ENCODE measurements around the gene FMN1. TPM values are rescaled to one million over a fixed set of nuclear protein-coding genes. Genes with fewer than 3 reads are reported as not detected.

FMN1 gene
- total and polyA plus RNA-seq, 7 donors = 3.0 to 19.9 (median 6.7) TPM

GRCh38 chr15:32818758-32819447 lies 375.6 kb downstream of the FMN1 start:
- intact Hi-C loops (cut with DNase I) = no loop called here
- Histone ChIP-seq H3K4me3 (no peak overlapping the region), H3K4me1 (peaks cover 0 to 10% (median 0%) of the 10 kb centered on the region in 4 donors), H3K36me3 (no peaks in the 10 kb centered on the region), H3K9me3 (no peaks in the 10 kb centered on the region), H3K27me3 (no peaks in the 10 kb centered on the region), H3K27ac (no peak overlapping the region)
- no peak for TF ChIP-seq EP300 (IDR thresholded peaks at IDR 0.05)
- TF ChIP-seq POLR2AphosphoS5 (IDR thresholded peaks at IDR 0.05) = no peak
- no peak for TF ChIP-seq POLR2A (IDR thresholded peaks at IDR 0.05)
- no peak for TF ChIP-seq CTCF (IDR thresholded peaks at IDR 0.05)
- DNase-seq = no peak
- 71 to 86% methylated on average over 11 of the region's 11 CpGs for WGBS, 2 donors

- no peak for TF ChIP-seq POLR2A (IDR thresholded peaks at IDR 0.05)
- TF ChIP-seq CTCF (IDR thresholded peaks at IDR 0.05) = no peak
- no peak for TF ChIP-seq EP300 (IDR thresholded peaks at IDR 0.05)
- TF ChIP-seq POLR2AphosphoS5 (IDR thresholded peaks at IDR 0.05) = no peak
- intact Hi-C loops (cut with DNase I) = no loop called here
Measured at GRCh38 chr15:32817577-32817976, 376.9 kb downstream of the FMN1 start.

GRCh38 chr15:32807331-32807730 lies 387.2 kb downstream of the FMN1 start:
- no peaks in the 10 kb centered on the region for H3K27me3 ChIP-seq
- no peak overlapping the region for H3K4me3 ChIP-seq
- intact Hi-C loops (cut with DNase I) = no loop called here
- H3K4me1 ChIP-seq = no peaks in the 10 kb centered on the region
- WGBS, 2 donors = 82 to 86% methylated on average over 1 of the region's 1 CpG
- no peaks in the 10 kb centered on the region for H3K36me3 ChIP-seq
- H3K9me3 ChIP-seq = no peaks in the 10 kb centered on the region
- no peak overlapping the region for H3K27ac ChIP-seq
- DNase-seq = no peak
- TF ChIP-seq EP300 (IDR thresholded peaks at IDR 0.05) (no peak), CTCF (IDR thresholded peaks at IDR 0.05) (no peak), POLR2AphosphoS5 (IDR thresholded peaks at IDR 0.05) (no peak)

More at GRCh38 chr15:32817577-32817976, 376.9 kb downstream of the FMN1 start:
- no peaks in the 10 kb centered on the region for H3K9me3 ChIP-seq
- no peak for DNase-seq
- no peak overlapping the region for H3K4me3 ChIP-seq
- H3K27ac ChIP-seq = no peak overlapping the region
- no peaks in the 10 kb centered on the region for H3K27me3 ChIP-seq
- H3K36me3 ChIP-seq = no peaks in the 10 kb centered on the region
- H3K4me1 ChIP-seq = peaks cover 0 to 10% (median 0%) of the 10 kb centered on the region in 4 donors

- intact Hi-C loops (cut with DNase I) = no loop called here
- DNase-seq = no peak
- Histone ChIP-seq H3K9me3 (no peaks in the 10 kb centered on the region), H3K36me3 (no peaks in the 10 kb centered on the region), H3K4me3 (no peak overlapping the region), H3K4me1 (no peaks in the 10 kb centered on the region), H3K27me3 (no peaks in the 10 kb centered on the region), H3K27ac (no peak overlapping the region)
- WGBS, 2 donors = 93 to 97% methylated on average over 3 of the region's 3 CpGs
- TF ChIP-seq EP300 (IDR thresholded peaks at IDR 0.05) (no peak), CTCF (IDR thresholded peaks at IDR 0.05) (no peak), POLR2A (IDR thresholded peaks at IDR 0.05) (no peak), POLR2AphosphoS5 (IDR thresholded peaks at IDR 0.05) (no peak)
Measured at GRCh38 chr15:32803631-32804030, 390.9 kb downstream of the FMN1 start.
